Dermis blood vessel endothelial cell (primary cell): ENCODE measurements around the gene FCHO2. TPM values are rescaled to one million over a fixed set of nuclear protein-coding genes. Genes with fewer than 3 reads are reported as not detected.
"Not testable (repeated sequence)": the region's sequence is repeated elsewhere in the genome, so short reads cannot be mapped to it uniquely, and the experiment has no call there.

ENCODE experiments used
- DNase-seq: peaks from one replicate; pipeline ENCODE4 v3.0.0; 2010
- total RNA-seq: library from RNA; depleted of rRNA; stranded (reverse); fragments of >200 nt; gene quantifications from 2 replicates; pipeline ENCODE4 v1.2.3, GENCODE V29; 2014

The FCHO2 gene, protein sequence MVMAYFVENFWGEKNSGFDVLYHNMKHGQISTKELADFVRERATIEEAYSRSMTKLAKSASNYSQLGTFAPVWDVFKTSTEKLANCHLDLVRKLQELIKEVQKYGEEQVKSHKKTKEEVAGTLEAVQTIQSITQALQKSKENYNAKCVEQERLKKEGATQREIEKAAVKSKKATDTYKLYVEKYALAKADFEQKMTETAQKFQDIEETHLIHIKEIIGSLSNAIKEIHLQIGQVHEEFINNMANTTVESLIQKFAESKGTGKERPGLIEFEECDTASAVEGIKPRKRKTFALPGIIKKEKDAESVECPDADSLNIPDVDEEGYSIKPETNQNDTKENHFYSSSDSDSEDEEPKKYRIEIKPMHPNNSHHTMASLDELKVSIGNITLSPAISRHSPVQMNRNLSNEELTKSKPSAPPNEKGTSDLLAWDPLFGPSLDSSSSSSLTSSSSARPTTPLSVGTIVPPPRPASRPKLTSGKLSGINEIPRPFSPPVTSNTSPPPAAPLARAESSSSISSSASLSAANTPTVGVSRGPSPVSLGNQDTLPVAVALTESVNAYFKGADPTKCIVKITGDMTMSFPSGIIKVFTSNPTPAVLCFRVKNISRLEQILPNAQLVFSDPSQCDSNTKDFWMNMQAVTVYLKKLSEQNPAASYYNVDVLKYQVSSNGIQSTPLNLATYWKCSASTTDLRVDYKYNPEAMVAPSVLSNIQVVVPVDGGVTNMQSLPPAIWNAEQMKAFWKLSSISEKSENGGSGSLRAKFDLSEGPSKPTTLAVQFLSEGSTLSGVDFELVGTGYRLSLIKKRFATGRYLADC
- 26.2 and 31.8 TPM in 2 replicates for total RNA-seq

DNA sequence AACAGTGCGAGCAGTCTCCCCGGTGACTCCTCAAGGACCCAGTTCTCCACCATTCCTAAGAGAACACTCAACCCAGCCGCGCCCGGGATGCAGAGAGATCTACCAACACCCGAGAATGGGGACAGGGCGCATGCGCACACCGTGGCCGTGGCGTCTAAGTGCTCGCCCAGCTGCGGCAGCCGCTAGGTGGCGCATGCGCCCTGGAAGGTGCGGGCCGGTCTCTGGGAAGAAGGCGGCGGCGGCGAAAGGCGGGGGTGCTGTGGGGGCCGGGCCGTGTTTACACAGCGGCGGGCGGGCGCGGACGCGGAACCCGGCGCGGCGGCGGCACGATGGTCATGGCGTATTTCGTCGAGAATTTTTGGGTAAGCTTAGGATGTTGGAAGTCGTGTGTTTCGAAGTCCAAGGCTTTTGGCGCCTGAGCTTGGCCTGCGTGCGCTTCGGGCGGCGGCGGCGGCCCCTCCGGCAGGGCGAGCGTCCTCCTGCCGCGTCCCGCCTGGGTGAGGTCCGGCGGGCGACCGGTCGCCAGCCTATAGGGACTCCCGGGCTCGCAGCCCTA is at the start of gene FCHO2:
FCHO2 (plus strand) TSS at position 274 of the 556 bp plus-strand sequence; CDS start at position 330, 56 bp downstream.
- peak; percentile 98 for DNase-seq

- no peak for DNase-seq
Measured at GRCh38 chr5:72906806-72907205, 49.0 kb upstream of the FCHO2 start.

DNA sequence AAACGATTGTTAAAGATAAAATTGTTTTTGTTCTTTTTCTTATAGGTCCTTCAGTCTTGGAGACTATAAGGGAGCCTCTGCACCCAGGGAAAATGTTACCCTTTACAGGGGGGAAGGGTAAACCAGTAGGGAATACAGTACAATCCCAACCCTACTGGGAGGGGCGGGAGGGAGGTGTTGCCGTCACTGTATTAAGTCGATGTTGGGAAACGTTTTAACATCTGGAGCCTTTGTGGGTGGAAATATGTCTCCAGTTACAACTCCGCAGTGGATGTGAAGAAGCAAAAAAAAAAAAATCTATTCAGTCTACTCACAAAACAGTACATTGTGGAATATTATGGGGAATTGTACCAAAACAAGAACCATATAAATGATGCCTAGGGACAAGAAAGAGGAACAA is 47.2 kb upstream of the FCHO2 start:
- DNase-seq: no peak

- no peak for DNase-seq
Measured at GRCh38 chr5:72917371-72917776, 38.5 kb upstream of the FCHO2 start.

- DNase-seq: peak; percentile 55
Measured at GRCh38 chr5:72920690-72921502, 34.9 kb upstream of the FCHO2 start.

GRCh38 chr5:72921886-72922285 is 34.0 kb upstream of the FCHO2 start:
- DNase-seq: no peak

GRCh38 chr5:72922422-72922821 is 33.4 kb upstream of the FCHO2 start:
- no peak for DNase-seq

DNA sequence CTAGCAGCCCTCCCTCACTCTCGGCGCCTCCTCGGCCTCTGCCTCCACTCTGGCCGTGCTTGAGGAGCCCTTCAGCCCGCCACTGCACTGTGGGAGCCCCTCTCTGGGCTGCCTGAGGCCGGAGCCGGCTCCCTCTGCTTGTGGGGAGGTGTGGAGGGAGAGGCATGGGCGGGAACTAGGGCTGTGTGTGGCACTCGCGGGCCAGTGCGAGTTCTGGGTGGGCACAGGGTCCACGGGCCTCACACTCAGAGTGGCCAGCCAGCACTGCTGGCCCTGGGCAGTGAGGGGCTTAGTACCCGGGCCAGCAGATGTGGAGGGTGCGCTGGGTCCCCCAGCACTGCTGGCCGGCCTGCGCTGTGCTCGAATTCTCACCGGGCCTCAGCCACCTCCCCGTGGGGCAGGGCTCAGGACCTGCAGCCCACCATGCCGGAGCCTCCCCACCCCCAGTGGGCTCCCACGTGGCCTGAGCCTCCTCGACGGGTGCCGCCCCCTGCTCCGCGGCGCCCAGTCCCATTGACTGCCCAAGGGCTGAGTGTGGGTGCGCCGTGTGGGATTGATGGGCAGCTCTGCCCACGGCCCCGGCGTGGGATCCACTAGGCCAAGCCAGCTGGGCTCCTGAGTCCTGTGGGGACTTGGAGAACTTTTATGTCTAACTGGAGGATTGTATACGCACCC is 30.4 kb upstream of the FCHO2 start:
- no peak for DNase-seq

DNA sequence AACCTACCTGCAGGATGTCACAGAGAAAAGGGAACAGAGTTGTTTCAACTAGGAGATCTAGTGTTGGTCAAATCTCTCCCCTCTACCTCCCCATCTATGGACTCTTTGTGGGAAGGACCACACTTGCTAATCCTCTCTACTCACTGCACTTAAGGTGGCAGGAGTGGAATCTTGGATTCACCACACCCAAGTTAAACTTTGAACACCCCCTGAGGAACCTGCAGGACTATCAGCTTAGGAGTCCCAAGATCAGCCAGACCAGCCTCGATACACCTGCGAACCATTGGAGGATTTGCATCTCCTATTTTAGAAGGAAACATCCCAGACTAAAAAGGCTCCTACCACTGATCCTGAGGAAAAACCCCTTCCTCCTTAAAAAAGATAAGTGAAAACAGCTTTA is 23.2 kb upstream of the FCHO2 start:
- not testable (repeated sequence) for DNase-seq

DNA sequence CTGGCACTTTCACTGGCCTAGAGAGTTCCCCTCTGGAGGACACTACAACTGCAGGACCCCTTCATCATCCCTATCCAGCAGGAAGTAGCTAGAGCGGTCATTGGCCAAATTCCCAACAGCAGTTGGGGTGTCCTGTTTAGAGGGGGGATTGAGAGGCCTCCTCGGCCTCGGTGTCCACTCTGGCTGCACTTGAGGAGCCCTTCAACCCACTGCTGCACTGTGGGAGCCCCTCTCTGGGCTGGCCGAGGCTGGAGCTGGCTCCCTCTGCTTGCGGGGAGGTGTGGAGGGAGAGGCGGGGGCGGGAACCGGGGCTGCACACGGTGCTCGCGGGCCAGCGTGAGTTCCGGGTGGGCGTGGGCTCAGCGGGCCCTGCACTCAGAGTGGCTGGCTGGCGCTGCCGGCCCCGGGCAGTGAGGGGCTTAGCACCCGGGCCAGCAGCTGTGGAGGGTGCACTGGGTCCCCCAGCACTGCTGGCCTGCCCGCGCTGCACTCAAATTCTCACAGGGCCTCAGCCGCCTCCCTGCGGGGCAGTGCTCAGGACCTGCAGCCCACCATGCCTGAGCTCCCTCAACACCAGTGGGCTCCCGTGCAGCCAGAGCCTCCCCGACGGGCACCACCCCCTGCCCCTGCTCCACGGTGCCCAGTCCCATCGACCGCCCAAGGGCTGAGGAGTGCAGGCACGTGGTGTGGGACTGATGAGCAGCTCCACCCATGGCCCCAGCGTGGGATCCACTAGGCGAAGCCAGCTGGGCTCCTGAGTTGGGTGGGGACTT is 20.7 kb upstream of the FCHO2 start:
- not testable (repeated sequence) for DNase-seq

DNA sequence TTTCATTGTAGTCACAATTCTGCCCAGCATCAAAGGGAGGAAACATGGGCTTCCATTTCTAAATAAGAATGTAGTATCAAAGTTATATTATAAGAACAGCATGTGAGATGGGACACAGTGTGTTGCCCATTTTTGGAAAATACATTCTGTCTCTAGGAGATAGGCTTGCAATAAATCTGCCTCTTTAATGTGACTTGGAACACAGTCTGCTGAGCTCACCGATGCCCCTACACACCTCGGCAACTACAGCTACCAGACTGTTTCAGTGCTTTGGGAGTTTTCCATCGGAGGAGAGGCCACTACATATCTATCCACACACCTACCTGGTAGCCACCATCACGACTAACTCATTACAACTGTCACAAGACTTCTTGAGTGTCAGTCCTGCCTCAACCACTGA is 18.9 kb upstream of the FCHO2 start:
- DNase-seq: no peak

DNA sequence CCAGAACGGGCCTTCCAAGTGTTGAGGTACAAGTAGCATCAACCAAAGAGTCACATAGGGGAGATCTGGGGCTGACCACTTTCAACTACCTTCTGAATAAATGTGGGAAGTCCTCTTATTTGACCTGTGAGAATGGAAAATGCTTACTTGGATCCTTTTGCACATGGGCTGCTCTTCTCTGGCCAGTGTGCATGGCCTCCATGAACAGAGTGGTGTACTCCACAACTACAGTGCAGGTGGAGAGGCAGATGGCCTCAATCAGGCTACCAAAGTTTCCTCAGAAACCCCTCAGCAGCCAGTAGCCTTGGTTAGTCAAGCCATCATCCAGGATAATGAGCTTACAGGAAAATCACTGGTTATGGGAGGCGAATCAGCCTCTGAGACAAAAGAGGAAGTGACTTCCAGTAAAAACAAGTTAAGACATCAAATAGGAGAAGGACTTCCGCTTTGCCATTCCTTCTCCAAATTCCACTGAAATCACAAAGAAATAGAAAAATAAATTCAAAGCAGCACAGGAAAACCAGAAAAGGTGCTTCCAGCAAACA is 18.3 kb upstream of the FCHO2 start:
- DNase-seq: peak; percentile 81

GRCh38 chr5:72938206-72938605 is 17.6 kb upstream of the FCHO2 start:
- DNase-seq: peak; percentile 68

DNA sequence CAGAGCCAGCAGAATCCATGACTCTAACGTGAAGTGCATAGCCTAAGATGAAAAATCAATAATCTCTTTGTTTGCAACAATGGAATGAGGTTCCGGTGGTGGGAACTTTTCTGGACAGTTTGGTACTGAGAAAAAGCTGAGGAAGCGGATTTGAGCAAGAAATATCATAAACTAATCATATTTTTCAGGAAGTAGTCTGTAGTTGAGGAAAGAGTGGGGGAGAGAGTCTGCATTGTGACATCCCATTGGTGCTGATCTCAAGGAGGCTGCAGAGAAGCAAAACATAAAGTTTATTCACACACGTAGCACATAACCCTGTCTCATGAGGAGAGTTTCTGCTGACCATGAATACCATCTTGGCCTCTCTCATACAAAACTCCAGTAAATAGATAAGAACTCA is 15.8 kb upstream of the FCHO2 start:
- no peak for DNase-seq

DNA sequence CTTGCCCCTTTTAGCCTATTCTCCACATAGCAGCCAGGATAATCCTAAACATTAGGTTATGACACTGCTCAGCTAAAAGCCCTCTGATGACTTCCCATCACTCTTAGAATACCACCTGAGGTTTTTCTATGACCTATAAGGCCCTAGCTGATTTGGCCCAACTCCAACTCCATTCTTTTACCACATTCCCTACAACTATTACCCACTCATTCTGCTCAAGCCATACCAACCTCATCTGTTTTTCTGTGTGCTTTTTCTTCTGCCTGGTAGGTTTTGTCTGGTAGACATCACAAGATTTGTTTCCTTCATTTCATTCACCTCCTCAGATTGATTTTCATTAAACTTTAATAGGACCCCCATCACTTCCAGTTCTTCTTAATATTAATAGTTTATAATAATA is 12.5 kb upstream of the FCHO2 start:
- no peak for DNase-seq

DNA sequence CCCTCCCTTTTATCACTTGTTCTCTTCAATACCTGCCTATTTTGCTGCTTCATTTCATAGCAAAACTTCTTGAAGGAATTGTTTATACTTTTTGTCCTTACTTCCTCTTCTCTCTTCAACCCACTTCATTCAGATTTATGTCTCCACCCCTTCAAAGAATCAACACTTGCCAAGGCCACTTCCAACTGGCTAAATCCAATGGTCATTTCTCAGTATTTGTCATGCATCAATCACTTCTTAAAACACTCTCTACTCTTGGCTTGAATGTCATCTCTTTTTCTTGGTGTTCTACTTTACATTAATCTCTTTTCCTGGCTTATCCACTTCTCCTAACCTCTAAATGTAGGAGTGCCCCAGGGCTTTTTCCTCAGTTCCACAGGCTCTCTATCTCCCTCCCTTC is 8.3 kb upstream of the FCHO2 start:
- no peak for DNase-seq

- no peak for DNase-seq
Measured at GRCh38 chr5:72949481-72949880, 6.4 kb upstream of the FCHO2 start.

- DNase-seq: peak; percentile 65
Measured at GRCh38 chr5:72951671-72952468, 4.0 kb upstream of the FCHO2 start.

GRCh38 chr5:72954389-72954788 is 1.5 kb upstream of the FCHO2 start:
- no peak for DNase-seq

GRCh38 chr5:72955143-72955767 is 586 bp upstream of the FCHO2 start:
- DNase-seq: peak; percentile 83
